HG03457 (cell line): ENCODE results near the gene PTPRK.
"Not testable (repeated sequence)": the region's sequence is repeated elsewhere in the genome, so short reads cannot be mapped to it uniquely, and the experiment has no call there.

ENCODE experiments used
- ATAC-seq: cut with Tn5 transposase; IDR thresholded peaks from one replicate; pipeline ENCODE4 v1.9.1; 2021; ENCODE audit warnings: moderate number of reproducible peaks; ENCODE audit not compliant: unreplicated experiment

The PTPRK gene

DNA sequence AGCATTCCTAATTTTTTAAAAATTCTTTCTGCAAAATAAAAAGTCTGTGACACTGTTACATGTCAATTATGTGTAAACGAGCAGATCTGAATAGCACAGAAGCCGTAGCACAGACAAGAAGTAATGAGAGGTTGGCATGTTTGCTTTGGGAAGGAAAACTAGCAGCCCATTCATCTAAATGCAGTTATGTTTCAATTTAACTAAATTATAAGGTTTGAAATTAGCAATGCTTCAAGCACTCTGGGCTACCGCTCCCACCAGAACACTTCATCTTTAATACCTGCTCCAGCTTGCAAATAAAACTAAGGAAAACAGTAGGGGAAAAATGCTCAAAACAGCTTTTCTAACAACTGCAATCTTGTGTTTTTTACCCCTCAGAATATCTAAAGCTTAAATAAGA, 73.9 kb downstream of the PTPRK start:
- ATAC-seq, result no peak

DNA sequence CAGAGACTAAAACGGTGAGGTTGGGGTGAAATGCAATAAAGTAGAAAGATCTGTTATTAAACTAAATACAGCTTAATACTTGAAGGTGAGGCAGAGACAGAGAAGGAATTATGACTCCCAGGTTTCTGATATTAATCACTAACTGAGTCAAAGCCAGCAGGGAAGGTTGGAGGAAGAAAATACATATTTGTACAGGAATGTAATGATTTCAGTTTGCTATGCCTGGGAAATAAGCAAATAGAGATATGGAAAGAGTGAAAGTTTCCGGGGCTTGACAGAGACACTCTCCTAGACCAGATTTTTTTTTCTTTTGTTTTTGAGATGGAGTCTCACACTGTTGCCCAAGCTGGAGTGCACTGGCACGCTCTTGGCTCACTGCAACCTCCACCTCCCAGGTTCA, 76.8 kb downstream of the PTPRK start:
- ATAC-seq, result no peak

DNA sequence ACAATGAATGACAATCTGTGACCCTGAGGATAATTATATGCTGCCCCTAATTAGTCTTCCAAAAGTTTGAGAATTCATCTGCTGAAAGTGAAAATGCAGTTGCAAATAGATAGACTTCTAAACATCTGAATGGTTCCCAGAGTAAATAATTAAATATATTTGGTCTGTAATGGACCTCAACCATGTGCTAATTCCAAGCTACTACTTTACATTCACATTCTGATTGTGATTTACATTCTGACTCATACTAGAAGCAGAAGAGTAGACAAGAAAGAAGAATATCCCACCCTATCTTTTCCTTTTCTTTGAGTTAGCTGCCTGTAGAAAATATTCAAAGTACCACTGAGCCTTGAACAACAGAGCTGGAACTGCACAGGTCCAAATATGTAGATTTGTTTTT, 80.8 kb downstream of the PTPRK start:
- ATAC-seq, result no peak

DNA sequence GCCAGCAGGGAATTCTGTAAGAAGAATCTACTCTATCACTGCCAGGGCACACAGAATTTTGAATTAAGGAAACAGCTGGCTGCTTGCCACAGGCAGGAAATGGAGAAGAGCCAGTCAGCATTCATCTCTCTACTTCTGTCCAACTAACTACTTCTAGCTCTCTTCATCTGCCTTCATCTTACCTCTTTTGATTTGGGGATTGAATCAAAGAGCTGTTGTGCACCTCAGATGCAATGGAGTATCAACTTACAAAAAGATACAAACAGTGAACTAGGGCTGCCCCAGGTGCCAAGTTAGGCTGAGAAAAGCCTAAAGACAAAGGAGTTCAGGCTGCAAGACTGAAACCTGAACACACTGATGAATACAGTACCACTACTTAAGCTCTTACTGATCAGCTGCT, 82.0 kb downstream of the PTPRK start:
- no peak for ATAC-seq

DNA sequence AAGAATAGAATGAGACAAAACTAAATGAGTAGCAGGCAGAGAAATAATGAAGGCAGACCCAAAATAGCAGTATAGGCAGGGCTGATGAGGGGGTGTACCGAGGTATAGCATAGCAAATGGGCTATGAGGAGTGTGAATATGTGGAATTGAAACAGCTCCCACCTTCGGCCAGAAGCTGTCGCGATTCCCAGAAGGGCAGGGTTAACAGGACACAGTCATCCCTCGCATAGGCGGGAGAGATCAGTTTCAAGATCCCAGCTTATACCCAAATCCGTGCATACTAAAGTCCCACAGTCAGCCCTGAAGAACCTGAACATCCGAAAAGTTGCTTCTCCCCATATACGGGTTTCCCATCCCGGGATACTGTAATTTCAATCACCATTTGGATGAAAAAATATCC, 82.7 kb downstream of the PTPRK start:
- ATAC-seq, result no peak

DNA sequence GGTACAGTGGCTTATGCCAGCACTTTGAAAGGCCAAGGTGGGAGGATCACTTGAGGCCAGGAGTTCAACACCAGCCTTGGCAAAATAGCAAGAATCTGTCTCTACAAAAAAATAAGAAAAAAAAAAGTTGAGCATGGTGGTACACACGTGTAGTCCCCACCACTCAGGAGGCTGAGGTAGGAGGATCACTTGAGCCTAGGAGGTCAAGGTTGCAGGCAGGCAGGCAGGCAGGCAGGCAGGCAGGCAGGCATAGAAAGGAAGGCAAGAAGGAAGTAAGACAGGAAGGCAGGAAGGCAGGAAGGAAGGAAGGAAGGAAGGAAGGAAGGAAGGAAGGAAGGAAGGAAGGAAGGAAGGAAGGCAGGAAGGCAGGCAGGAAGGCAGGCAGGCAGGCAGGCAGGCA, 85.6 kb downstream of the PTPRK start:
- not testable (repeated sequence) for ATAC-seq

DNA sequence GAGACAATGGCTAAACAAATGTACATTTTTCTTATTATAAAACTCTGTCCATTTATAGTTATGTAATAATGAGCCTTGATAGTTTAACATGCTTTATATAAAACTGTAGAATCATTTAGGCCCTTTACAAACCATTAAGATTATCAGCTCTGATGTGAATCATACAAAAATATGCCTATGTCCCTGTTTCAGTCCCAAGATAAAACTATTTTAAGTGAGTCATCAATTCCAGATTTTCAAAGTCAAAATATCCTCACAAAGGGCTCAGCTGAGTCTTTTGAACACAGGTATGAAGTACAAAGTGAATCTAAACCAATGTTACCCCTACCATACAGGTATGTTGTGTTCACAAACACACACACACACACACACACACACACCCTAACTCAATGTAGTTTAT, 88.0 kb downstream of the PTPRK start:
- ATAC-seq, result no peak

DNA sequence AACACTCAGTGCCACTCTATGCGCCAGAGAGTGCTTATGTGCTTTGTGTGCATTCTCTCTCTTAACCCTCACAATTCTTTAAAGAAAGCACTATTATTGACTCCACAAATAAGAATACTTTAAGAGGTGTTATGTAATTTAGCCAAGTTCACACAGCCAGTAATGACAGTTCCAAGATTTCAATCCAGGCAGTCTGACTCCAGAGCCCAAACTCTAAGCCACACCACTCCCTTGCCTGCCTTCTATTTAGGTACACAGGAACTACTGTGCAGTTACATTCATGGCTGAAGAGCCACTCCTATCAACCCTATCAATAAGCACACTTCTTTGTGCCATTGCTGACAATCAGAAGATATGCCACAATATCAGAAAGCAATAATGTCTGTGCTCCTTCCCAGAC, 93.3 kb downstream of the PTPRK start:
- no peak for ATAC-seq

DNA sequence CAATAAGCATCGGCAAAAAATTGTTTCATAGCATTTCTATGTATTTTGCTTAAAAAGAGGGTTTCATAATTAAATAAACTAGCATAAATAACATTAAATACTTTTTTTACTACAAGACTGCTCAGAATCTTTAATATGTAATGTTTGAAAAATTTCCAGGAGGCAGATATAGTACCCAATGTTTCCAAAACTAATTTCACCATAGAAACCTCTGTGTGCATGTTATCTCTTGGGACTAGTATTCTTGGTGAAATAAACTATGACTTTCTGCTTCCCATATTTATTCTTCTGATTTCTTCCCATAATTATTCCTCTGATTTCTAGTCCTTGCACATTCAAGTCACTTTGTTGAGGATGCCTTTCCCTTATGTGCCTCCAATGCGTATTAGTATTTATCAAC, 94.5 kb downstream of the PTPRK start:
- ATAC-seq, result no peak

DNA sequence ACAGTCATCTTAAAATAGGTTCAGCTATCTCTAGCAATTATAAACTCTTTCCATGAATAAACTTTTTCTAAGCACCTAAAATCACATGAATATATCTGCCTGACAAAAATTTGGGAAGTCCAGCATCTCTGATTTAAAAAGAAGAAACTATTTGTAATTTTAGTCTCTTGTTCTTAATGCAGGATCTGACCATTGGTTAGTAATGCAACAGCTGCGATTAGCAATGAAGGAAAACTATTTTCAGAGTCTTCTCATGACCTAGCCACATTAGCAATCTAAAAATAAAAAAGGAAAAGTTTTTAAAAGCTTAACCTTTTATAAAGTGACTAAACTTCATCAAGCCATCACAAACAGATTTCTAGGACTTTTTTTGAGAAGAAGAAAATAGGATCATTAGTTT, 97.5 kb downstream of the PTPRK start:
- no peak for ATAC-seq

DNA sequence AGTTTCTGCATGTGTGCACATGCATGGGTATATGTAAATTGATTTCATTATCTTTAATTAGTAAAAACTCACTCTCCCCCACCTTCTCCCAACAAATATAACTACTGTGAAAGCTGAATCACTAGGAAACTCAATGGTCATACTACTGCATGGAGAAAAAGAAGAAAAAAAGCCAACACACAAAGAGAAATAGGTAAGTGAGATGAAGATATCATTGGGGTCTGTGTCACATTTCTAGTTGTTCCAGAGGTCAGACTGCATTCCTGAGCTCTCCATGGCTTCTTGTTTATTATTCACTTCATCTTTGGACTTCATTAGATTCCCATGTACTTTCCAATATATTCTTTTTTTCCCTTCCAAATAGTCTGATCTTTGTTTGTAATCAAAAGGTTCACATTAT, 98.2 kb downstream of the PTPRK start:
- no peak for ATAC-seq

DNA sequence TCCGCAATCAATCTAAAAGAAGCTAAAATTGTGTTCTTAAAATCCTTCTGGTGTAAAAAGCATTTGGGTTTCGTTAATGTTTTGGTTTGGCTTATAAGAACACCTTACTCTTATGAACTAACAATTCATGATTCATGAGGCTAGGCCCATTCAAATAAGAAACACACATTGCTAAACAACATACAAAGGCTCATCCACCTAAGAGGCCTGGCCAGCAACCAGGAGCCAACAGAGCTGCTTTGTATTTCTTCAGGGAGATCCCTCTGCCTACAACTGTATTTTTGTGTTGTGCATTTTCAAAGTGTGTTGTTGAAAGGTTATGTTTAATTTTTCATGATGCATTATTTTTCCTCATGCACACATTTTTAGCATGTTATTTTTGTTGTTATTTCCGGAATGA, 98.6 kb downstream of the PTPRK start:
- no peak for ATAC-seq

DNA sequence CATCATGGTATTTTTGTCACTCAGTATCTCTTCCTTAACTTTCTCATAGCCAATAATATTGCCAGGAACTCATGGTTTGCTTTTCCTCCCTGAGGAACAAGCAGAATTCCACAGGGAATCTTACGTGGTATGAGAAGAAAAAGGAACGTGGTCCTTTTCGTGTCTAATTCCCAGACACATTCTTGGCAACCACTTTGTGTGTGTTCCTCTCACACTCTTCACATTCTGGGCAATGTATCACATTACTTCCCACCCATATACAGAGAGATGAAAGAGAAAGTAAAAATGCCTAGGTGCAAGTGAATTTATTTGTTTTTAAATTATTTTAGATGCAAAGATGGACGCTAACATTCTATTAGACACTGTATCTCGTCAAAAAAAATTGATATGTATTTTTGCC, 102.7 kb downstream of the PTPRK start:
- ATAC-seq, result no peak

DNA sequence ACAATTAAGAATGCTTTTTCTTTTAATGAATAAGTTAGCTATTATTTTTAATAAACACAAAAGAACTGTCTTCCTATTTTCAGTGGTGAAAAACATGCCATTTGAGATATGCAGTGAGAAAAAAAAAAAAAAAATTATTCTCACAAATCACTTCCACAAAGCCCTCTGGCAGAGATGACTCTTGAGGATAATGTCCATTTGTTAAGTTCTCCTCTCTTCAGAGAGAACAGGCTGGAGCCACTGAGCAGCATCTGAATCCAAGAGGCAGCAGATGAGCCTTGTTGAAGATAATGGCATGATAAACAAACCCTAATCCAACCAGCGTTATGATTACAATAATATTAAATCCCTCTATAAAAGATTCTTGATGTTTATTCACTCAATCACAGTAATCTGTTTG, 105.0 kb downstream of the PTPRK start:
- ATAC-seq, result no peak

DNA sequence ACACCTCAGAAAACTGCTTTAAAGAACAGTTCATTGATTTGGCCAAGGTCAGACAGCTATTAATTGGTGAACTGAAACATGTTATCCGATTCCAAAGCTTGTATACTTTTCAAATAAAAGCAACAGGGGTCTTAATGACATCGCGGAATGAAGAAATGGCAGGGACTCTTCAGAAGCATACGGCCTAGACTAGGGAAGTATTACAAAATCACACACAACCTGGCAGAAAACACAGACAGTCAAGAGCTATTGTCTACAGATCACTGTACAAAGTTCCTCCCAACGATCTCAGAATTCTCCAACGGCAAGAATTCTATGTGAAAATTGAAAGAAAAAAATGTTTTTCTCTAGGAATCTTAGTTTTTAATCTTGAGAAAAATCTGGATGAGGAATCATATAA, 105.5 kb downstream of the PTPRK start:
- no peak for ATAC-seq

DNA sequence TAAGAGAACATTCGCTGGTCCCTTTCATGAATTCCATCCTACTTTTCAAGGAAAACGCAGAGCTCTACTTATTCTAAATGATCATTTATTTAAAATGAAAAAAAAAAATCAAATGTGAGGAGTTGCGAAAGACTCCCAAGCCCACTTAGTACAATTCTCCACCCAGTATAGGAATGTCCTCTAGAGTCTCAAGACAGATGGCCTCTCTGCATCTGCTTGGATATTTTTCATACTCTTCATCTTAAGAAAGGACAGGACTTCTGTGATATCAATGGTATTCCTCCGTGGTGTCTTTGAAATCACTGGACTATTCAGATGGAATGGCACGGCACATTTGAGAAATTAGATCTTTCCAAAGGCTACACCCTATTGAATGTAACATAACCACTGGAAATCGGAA, 107.1 kb downstream of the PTPRK start:
- no peak for ATAC-seq

DNA sequence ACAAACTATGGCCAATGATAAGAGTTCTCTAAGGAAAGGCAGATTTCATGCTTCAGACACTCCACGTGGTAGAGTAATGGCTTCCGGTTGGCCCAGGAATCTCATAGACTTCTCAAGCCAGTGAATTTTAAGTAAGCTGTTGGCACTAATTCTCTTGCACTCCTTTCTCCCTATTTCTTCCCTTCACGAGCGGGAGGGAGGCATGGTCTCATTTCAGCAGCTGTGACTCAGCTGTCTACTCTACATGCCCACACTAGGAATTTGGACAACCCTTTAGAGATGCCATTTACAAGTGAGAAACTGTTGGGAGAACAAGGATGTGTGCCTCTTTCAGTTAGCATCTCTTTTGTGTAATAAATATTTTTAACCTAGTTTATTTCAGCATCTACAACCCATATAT, 107.7 kb downstream of the PTPRK start:
- ATAC-seq, result no peak

DNA sequence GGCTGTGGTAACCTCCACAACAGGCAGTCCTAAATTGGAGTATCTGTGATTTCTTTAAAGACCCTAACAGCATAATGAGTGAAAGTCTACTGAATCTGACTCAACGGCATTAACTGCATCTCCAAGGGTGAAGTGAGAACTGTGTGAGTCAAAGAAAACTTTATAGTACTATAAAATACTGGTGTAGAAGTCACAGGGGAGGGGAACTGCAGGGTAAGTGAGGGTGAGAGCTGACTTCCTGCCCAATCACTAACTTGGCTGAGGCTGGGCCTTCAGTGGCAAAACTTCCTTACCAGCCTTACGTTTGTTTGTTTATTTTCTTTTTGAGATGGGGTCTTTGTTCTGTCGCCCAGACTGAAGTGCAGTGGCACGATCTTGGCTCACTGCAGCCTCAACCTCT, 109.8 kb downstream of the PTPRK start:
- ATAC-seq, result no peak

DNA sequence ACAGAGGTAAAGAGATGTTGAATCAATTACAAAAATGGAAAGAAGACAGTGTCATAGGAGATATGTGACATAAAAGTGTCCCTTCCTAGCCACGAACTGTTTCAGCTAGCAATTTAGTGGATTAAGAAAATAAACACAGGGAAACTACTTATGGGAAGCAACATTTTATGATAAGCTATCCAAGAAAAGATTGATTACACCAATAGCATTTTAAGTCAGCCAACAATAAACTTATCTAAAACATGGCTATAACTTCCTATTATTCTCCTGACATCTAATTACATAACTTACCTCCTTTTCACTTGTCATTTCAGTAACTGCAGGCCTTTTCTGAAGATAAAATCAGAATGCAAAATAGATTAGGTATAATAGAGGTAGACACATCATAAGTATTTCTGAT, 111.4 kb downstream of the PTPRK start:
- no peak for ATAC-seq

DNA sequence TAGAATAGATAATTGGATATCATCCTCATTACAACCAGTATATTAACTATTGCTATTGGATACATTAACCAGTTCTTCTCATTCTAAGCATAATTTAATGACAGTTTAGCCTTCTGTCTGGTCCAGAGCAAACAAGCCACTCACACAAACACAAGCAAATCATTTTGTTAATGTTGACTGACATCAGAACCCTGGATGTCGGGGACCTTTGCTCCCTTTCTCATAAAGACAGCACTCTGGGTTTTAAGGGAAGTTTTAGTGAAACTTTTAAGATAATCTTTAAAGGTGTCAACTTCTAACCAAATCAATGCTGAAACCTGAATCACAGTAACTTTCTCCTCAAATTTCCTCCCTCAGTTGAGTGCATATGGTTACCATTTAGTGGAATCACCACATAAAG, 113.9 kb downstream of the PTPRK start:
- ATAC-seq, result no peak

DNA sequence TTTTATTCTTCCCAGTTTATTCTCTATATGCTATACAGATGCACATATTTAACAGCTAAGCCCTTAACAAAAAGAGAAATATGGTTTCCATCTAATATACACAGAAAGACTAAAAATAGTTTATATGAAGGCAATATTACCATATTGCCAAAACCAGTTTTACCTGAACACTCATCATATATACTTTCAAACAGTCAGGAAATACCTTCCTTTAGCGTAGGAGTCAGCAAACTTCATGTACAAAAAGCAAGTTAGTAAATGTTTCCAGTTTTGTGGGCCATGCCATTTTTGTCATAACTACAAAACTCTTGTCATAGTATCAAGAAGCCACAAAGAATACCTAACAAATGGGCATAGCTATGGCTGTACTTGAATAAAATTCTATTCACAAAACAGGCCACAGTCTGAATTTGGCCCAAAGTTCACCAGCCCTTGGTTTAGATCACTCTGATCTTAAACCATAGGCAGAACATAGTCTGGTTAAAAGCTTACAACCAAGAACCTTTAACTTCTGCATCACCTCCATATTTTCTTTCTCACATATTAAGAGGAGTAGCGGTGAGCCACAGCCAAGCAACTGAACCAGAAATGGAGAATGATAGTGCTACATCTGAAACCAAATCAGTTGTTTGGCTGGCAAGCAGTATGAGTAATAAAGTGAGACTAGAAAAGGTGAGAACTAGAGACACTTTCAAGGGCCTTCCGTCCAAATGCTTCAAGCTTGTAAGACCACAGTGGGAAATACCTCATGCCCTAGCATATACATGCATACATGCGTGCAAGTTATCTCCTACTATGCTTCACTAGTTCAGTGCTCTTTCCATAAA, 116.6 kb downstream of the PTPRK start:
- ATAC-seq, result no peak

DNA sequence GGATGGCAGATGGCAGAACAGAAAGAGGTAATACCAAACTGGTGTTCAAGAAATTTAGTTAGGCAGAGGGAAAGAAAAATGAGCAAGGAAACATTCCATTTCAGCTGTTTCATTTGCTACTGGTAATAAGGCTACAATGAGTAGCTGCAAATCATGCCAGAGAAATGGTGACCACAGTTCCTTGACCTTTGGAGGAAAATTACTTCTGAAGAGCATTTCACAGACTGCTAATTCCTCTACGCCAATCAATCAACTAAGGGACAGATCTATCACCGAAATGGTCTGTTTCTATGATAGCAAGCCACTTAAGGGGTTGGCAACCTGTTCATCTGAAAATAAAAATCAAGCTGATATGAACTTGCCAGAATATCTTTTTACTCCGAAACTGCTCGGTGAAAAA, 119.5 kb downstream of the PTPRK start:
- ATAC-seq, result no peak

DNA sequence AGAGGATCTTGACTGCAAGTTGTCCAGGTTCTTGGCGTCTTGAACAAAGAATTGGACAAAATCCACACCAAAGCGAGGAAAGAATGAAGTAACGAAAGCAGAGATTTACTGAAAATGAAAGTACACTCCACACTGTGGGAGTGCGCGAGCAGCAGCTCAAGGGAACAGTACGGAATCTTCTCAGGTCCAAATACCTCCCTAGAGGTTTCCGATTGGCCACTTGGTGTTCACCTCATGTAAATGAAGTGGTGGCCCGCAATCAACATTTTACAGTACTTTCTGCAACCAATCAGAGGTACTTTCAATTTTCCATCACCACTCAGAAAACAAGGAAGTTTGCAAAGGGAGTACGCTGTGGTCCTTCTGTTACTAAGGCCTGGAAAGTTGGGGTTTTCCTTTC, 122.4 kb downstream of the PTPRK start:
- no peak for ATAC-seq
